HepG2 (cell line): ENCODE measurements around the gene MED23. TPM values are rescaled to one million over a fixed set of nuclear protein-coding genes. Genes with fewer than 3 reads are reported as not detected.

Source experiments
- ATF5 ChIP-seq: sonication (generic); formaldehyde crosslinking; IDR thresholded peaks from 2 replicates; pipeline ENCODE4 v1.4.0; 2020; ENCODE audit warnings: mild to moderate bottlenecking, low read depth, missing genetic modification reagents
- GATAD1 ChIP-seq: IDR thresholded peaks from 2 replicates; pipeline ENCODE4 v1.6.1; 2016; ENCODE audit warnings: missing genetic modification reagents, missing compliant biosample characterization
- IRF9 ChIP-seq: sonication (generic); formaldehyde crosslinking; IDR thresholded peaks from 2 replicates; pipeline ENCODE4 v1.8.0; 2022; ENCODE audit warnings: missing genetic modification reagents, mild to moderate bottlenecking, borderline replicate concordance
- MAZ ChIP-seq, 2 experiments: sonication (generic) in 1 of 2; formaldehyde crosslinking in 1 of 2; IDR thresholded peaks; 2 replicates each; pipeline versions ENCODE4 v1.5.0 to v1.6.1; 2012 to 2020; ENCODE audit warnings: low read depth in 2 of 2, mild to moderate bottlenecking in 2 of 2, borderline replicate concordance in 1 of 2, improper control_type of control experiment in 1 of 2, low read length in 1 of 2, missing genetic modification reagents in 1 of 2, moderate library complexity in 1 of 2
- MED8 ChIP-seq: sonication (generic); formaldehyde crosslinking; IDR thresholded peaks from 2 replicates; pipeline ENCODE4 v1.8.1; 2023; ENCODE audit warnings: mild to moderate bottlenecking, missing genetic modification reagents; ENCODE audit not compliant: insufficient replicate concordance
- MEIS1 ChIP-seq: sonication (generic); formaldehyde crosslinking; IDR thresholded peaks from 2 replicates; pipeline ENCODE4 v1.9.0; 2021; ENCODE audit warnings: mild to moderate bottlenecking, missing genetic modification reagents, moderate library complexity, borderline replicate concordance
- PRDM10 ChIP-seq: sonication (generic); formaldehyde crosslinking; IDR thresholded peaks from 2 replicates; pipeline ENCODE4 v1.4.0; 2020; ENCODE audit warnings: low read depth, missing genetic modification reagents
- RAD21 ChIP-seq: fragments of 450-650 bp; formaldehyde crosslinking; IDR thresholded peaks from 2 replicates; pipeline ENCODE4 v1.5.0; 2020; ENCODE audit warnings: mild to moderate bottlenecking
- ZBTB8A ChIP-seq: sonication (generic); formaldehyde crosslinking; IDR thresholded peaks from 2 replicates; pipeline ENCODE4 v1.4.0; 2020; ENCODE audit warnings: mild to moderate bottlenecking, low read depth, missing genetic modification reagents, borderline replicate concordance
- ZNF251 ChIP-seq: sonication (generic); formaldehyde crosslinking; IDR thresholded peaks from 2 replicates; pipeline ENCODE4 v1.9.0; 2021; ENCODE audit warnings: mild to moderate bottlenecking, missing genetic modification reagents
- ZNF83 ChIP-seq: sonication (generic); formaldehyde crosslinking; IDR thresholded peaks from 2 replicates; pipeline ENCODE4 v1.4.0; 2020; ENCODE audit warnings: missing genetic modification reagents, mild to moderate bottlenecking, borderline replicate concordance
- polyA plus RNA-seq, 8 experiments: library from polyadenylated mRNA; depleted of rRNA in 3 of 8; stranded (reverse) in 7 of 8; unstranded in 1 of 8; fragments of >200 nt; fragmentation: Illumina TruSeq in 4 of 8; extraction: Trizol in 4 of 8; gene quantifications; 2 replicates each; pipeline versions ENCODE4 v1.2.1 to v1.2.3, GENCODE V29; 2011 to 2016; ENCODE audit warnings: low read depth in 4 of 8, missing spikeins in 1 of 8, mixed read lengths in 1 of 8; ENCODE audit not compliant: insufficient read depth in 1 of 8
- total RNA-seq, 5 experiments: library from RNA; depleted of rRNA; stranded (reverse); fragments of >200 nt; fragmentation: Illumina TruSeq; extraction: Trizol; gene quantifications; 2 replicates each; pipeline ENCODE4 v1.2.3, GENCODE V29; 2016; ENCODE audit warnings: low read depth in 1 of 5
- TF ChIP-seq, protein P1 (sequence below): IDR thresholded peaks from 2 replicates; pipeline ENCODE4 v1.6.1; 2016
- TF ChIP-seq, protein P2 (sequence below): sonication (generic); formaldehyde crosslinking; IDR thresholded peaks from 2 replicates; pipeline ENCODE4 v1.9.0; 2021; ENCODE audit warnings: missing genetic modification reagents, borderline replicate concordance
- TF ChIP-seq, protein P3 (sequence below): sonication (generic); formaldehyde crosslinking; IDR thresholded peaks from 2 replicates; pipeline ENCODE4 v1.4.0; 2020; ENCODE audit warnings: missing genetic modification reagents, mild to moderate bottlenecking, borderline replicate concordance

Gene MED23
- total and polyA plus RNA-seq, 2 of the 13 experiments (the other 11 are each of a cell fraction or from before 2014, with no cell fraction given), result 34.9 to 50.5 TPM

- TF ChIP-seq, protein P1, sequence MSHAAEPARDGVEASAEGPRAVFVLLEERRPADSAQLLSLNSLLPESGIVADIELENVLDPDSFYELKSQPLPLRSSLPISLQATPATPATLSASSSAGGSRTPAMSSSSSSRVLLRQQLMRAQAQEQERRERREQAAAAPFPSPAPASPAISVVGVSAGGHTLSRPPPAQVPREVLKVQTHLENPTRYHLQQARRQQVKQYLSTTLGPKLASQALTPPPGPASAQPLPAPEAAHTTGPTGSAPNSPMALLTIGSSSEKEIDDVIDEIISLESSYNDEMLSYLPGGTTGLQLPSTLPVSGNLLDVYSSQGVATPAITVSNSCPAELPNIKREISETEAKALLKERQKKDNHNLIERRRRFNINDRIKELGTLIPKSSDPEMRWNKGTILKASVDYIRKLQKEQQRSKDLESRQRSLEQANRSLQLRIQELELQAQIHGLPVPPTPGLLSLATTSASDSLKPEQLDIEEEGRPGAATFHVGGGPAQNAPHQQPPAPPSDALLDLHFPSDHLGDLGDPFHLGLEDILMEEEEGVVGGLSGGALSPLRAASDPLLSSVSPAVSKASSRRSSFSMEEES, result peak; percentile 52
- TF ChIP-seq ZBTB8A (CRISPR knock-in tag), result no peak
- no peak for TF ChIP-seq GATAD1 (CRISPR knock-in tag)
- no peak for TF ChIP-seq ZNF251 (CRISPR knock-in tag)
- TF ChIP-seq, protein P2, sequence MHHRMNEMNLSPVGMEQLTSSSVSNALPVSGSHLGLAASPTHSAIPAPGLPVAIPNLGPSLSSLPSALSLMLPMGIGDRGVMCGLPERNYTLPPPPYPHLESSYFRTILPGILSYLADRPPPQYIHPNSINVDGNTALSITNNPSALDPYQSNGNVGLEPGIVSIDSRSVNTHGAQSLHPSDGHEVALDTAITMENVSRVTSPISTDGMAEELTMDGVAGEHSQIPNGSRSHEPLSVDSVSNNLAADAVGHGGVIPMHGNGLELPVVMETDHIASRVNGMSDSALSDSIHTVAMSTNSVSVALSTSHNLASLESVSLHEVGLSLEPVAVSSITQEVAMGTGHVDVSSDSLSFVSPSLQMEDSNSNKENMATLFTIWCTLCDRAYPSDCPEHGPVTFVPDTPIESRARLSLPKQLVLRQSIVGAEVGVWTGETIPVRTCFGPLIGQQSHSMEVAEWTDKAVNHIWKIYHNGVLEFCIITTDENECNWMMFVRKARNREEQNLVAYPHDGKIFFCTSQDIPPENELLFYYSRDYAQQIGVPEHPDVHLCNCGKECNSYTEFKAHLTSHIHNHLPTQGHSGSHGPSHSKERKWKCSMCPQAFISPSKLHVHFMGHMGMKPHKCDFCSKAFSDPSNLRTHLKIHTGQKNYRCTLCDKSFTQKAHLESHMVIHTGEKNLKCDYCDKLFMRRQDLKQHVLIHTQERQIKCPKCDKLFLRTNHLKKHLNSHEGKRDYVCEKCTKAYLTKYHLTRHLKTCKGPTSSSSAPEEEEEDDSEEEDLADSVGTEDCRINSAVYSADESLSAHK (CRISPR knock-in tag), result no peak
- no peak; the same call in 1 of the 2 replicates for TF ChIP-seq MEIS1
- no peak for TF ChIP-seq ZNF83
- TF ChIP-seq ATF5 (CRISPR knock-in tag), result no peak
- TF ChIP-seq IRF9 (CRISPR knock-in tag), result no peak
- no peak for TF ChIP-seq MAZ (IDR thresholded peaks at IDR 0.05; ENCODE audit: borderline replicate concordance, low read depth, low read length)
- no peak for TF ChIP-seq MAZ (CRISPR knock-in tag; IDR thresholded peaks at IDR 0.05; ENCODE audit: low read depth)
- TF ChIP-seq, protein P3, sequence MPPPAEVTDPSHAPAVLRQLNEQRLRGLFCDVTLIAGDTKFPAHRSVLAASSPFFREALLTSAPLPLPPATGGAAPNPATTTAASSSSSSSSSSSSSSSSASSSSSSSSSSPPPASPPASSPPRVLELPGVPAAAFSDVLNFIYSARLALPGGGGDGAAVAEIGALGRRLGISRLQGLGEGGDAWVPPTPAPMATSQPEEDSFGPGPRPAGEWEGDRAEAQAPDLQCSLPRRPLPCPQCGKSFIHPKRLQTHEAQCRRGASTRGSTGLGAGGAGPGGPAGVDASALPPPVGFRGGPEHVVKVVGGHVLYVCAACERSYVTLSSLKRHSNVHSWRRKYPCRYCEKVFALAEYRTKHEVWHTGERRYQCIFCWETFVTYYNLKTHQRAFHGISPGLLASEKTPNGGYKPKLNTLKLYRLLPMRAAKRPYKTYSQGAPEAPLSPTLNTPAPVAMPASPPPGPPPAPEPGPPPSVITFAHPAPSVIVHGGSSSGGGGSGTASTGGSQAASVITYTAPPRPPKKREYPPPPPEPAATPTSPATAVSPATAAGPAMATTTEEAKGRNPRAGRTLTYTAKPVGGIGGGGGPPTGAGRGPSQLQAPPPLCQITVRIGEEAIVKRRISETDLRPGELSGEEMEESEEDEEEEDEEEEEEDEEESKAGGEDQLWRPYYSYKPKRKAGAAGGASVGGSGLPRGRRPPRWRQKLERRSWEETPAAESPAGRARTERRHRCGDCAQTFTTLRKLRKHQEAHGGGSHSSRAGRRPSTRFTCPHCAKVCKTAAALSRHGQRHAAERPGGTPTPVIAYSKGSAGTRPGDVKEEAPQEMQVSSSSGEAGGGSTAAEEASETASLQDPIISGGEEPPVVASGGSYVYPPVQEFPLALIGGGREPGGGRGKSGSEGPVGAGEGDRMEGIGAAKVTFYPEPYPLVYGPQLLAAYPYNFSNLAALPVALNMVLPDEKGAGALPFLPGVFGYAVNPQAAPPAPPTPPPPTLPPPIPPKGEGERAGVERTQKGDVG (CRISPR knock-in tag), result no peak
- TF ChIP-seq RAD21 (CRISPR knock-in tag), result no peak
- TF ChIP-seq MED8 (CRISPR knock-in tag), result peak; percentile 76
- TF ChIP-seq PRDM10 (CRISPR knock-in tag), result no peak
These were observed 52.1 kb downstream of the MED23 start (continued) for GRCh38 chr6:131575834-131576478.
